MCF 10A (cell line): ENCODE results near the gene CRKL. TPM values are rescaled to one million over a fixed set of nuclear protein-coding genes. Genes with fewer than 3 reads are reported as not detected.

Experiments
- BruUV-seq: library from RNA; stranded (reverse); fragments of 400-500 nt; replicated peaks from 2 replicates; lab custom pipeline; 2021; lab: Mats Ljungman, UMichigan
- CTCF ChIA-PET: fragments of 300-600 bp; sonication (Branson Sonifier 250); formaldehyde crosslinking; extraction: SDS; loops from one replicate; lab custom pipeline; 2021; ENCODE audit warnings: antibody characterized with exemption, inconsistent platforms; lab: Yijun Ruan, JAX
- POLR2A ChIA-PET: fragments of 300-600, 350-650 bp; sonication (Branson Sonifier 250); formaldehyde crosslinking; extraction: SDS; loops from one replicate; lab custom pipeline; 2020; ENCODE audit warnings: antibody characterized with exemption, inconsistent platforms; lab: Yijun Ruan, JAX
- DNase-seq: peaks from one replicate; pipeline ENCODE4 v3.0.0-alpha.2; 2018; ENCODE audit not compliant: unreplicated experiment
- H3K27ac Mint-ChIP-seq: one replicate; pipeline ENCODE4 v1.8.0; 2022; ENCODE audit warnings: mild to moderate bottlenecking, low read depth, mixed read lengths; ENCODE audit not compliant: unreplicated experiment
- H3K27me3 Mint-ChIP-seq: one replicate; pipeline ENCODE4 v1.8.0; 2022; ENCODE audit warnings: mixed read lengths; ENCODE audit not compliant: insufficient read depth, unreplicated experiment
- H3K36me3 Mint-ChIP-seq: one replicate; pipeline ENCODE4 v1.8.0; 2022; ENCODE audit warnings: mild to moderate bottlenecking, moderate library complexity, mixed read lengths; ENCODE audit not compliant: insufficient read depth, unreplicated experiment
- H3K4me1 Mint-ChIP-seq: one replicate; pipeline ENCODE4 v1.8.0; 2022; ENCODE audit warnings: mixed read lengths; ENCODE audit not compliant: insufficient read depth, unreplicated experiment
- H3K4me3 Mint-ChIP-seq: one replicate; pipeline ENCODE4 v1.8.0; 2022; ENCODE audit warnings: mild to moderate bottlenecking, moderate library complexity, mixed read lengths; ENCODE audit not compliant: unreplicated experiment
- H3K9me3 Mint-ChIP-seq: one replicate; pipeline ENCODE4 v1.8.0; 2022; ENCODE audit warnings: mixed read lengths; ENCODE audit not compliant: unreplicated experiment
- intact Hi-C: fragments of 100-400 bp; cut with micrococcal nuclease; formaldehyde crosslinking; loops from 2 replicates; pipeline ENCODE4 v1.14.1; 2022
- total RNA-seq: library from RNA; stranded (reverse); gene quantifications from 2 replicates; pipeline ENCODE4 v1.2.3, GENCODE V29; 2022
- TF ChIP-seq, protein P1 (sequence below): fragments of 200-600 bp; IDR thresholded peaks from one replicate; pipeline ENCODE4 v1.8.0; 2022; ENCODE audit warnings: antibody characterized with exemption, mild to moderate bottlenecking; ENCODE audit not compliant: unreplicated experiment

The CRKL gene
- total RNA-seq, 1 experiment from 2014 or later, result 74.0 TPM

- TF ChIP-seq, protein P1, sequence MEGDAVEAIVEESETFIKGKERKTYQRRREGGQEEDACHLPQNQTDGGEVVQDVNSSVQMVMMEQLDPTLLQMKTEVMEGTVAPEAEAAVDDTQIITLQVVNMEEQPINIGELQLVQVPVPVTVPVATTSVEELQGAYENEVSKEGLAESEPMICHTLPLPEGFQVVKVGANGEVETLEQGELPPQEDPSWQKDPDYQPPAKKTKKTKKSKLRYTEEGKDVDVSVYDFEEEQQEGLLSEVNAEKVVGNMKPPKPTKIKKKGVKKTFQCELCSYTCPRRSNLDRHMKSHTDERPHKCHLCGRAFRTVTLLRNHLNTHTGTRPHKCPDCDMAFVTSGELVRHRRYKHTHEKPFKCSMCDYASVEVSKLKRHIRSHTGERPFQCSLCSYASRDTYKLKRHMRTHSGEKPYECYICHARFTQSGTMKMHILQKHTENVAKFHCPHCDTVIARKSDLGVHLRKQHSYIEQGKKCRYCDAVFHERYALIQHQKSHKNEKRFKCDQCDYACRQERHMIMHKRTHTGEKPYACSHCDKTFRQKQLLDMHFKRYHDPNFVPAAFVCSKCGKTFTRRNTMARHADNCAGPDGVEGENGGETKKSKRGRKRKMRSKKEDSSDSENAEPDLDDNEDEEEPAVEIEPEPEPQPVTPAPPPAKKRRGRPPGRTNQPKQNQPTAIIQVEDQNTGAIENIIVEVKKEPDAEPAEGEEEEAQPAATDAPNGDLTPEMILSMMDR, result no peak
- POLR2A ChIA-PET, result interaction anchor here (0.5 to 2.0 kb wide), 12 partner anchors 9 to 749 kb away, joined by 3 to 7 read pairs (median 3); partner anchors contain the start of genes LRRC74B, LZTR1 and P2RX6
- H3K4me3 Mint-ChIP-seq, result peak overlapping the region; percentile 87
- no peaks in the 10 kb centered on the region for H3K27me3 Mint-ChIP-seq
- CTCF ChIA-PET, result interaction anchor here (0.8 to 1.4 kb wide), 3 partner anchors 18 to 115 kb away, joined by 3 to 5 read pairs (median 3); partner anchors contain the start of gene LZTR1
- no peak for DNase-seq
- peaks cover 13% of the 10 kb centered on the region for H3K36me3 Mint-ChIP-seq
- peaks cover 10% of the 10 kb centered on the region for H3K4me1 Mint-ChIP-seq
- no peaks in the 10 kb centered on the region for H3K9me3 Mint-ChIP-seq
- no peak overlapping the region for H3K27ac Mint-ChIP-seq
- no TSS peak for BruUV-seq
- intact Hi-C loops, result loop anchor here (5.0 kb wide), 1 partner anchor 113 kb away; no protein-coding TSS in a partner anchor
These were observed 83.2 kb downstream of the CRKL start for GRCh38 chr22:21000207-21000986.

DNA sequence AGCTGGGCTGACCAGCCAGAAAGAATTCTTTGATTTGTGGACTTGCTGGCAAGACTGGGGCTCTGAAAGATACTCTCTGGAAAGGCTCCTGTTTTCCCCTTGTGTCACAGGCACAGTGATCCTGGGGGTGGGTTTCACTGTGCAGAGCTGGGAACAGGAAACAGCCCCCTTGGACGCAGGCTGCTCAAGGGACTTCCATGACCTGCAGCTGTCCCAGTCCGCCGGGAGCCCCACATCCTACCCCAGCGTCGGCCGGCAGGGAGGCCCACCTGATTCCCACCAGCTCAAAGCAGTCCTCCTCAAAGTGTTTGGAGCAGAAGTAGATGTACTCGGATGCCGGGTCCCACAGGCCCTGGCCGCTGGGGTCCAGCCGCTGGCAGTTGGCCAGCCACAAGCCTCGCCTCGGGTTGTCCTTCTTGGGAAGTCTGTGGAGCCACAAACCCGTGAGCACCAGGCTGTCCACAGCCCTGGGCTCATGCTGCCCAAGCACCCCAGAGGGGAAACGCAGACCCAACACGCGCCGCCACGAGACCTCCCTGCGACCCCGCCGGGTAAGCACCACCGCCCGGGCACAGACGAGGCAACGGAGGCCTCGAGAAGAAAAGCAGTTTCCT is 83.9 kb downstream of the CRKL start:
- no peaks in the 10 kb centered on the region for H3K27me3 Mint-ChIP-seq
- H3K4me3 Mint-ChIP-seq, result peak overlapping the region; percentile 87
- peaks cover 13% of the 10 kb centered on the region for H3K36me3 Mint-ChIP-seq
- no peaks in the 10 kb centered on the region for H3K9me3 Mint-ChIP-seq
- ChIA-PET CTCF (interaction anchor here (0.8 to 1.4 kb wide), 3 partner anchors 19 to 116 kb away, joined by 3 to 5 read pairs (median 3); partner anchors contain the start of gene LZTR1), POLR2A (interaction anchor here (0.5 to 2.5 kb wide), 10 partner anchors 10 to 646 kb away, joined by 3 to 18 read pairs (median 3); partner anchors contain the start of genes LRRC74B and LZTR1)
- H3K27ac Mint-ChIP-seq, result peak overlapping the region; percentile 98
- TF ChIP-seq, protein P1, result no peak
- no TSS peak for BruUV-seq
- H3K4me1 Mint-ChIP-seq, result peaks cover 10% of the 10 kb centered on the region
- intact Hi-C loops, result loop anchor here (5.0 kb wide), 1 partner anchor 114 kb away; no protein-coding TSS in a partner anchor
- DNase-seq, result no peak

DNA sequence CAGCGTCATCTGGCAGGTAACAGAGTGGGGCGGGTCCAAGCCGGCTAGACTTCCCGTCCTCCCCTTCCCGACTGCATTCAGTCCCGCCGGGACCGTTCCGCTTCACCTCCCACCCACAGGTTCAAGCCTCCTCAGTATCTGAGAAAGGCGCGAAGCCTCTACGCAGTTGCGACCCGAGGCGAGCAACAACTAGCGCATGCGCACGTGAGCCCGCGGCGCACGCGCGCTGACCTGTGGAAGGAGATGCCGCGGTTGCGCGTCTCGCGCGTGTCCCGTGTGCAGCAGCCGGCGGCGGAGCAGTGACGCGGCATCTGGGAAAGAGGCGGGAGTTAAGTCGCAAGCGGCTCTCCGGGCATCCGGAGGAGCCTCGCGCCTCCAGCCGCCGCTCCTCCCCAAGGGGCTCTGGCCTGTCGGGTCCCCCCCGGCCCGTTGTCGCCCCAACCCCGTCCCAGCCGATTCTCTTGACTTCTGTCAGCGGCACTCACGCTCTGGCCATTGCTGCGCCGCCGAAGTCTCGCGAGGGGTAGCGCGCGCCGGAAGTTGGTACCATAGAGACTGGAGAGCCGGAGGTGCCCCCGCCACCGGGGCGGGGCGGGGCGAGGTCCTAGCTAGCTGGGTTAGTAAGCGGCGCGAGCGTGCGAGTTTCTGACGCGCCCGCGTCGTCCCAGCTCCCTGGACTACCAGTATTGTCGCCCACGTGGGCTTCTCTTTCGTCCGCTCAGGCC is 84.6 kb downstream of the CRKL start, which contains the start of gene THAP7:
Gene THAP7, minus strand, starts transcription at position 518 of the 725 bp plus-strand sequence. Its CDS starts 207 bp downstream, at position 311.
- Mint-ChIP-seq H3K4me3 (peak within 1 kb of the TSS; percentile 87), H3K27me3 (no peaks in the 10 kb centered on the region), H3K9me3 (no peaks in the 10 kb centered on the region), H3K4me1 (peaks cover 10% of the 10 kb centered on the region), H3K36me3 (peaks cover 13% of the 10 kb centered on the region), H3K27ac (peak within 1 kb of the TSS; percentile 98)
- POLR2A ChIA-PET, result interaction anchor here (0.6 to 3.0 kb wide), 17 partner anchors 10 to 885 kb away, joined by 3 to 26 read pairs (median 6); partner anchors contain the start of genes CRKL, LRRC74B, LZTR1 and P2RX6
- CTCF ChIA-PET, result interaction anchor here (0.9 to 3.2 kb wide), 3 partner anchors 11 to 116 kb away, joined by 3 to 12 read pairs (median 3); no protein-coding TSS in a partner anchor
- TF ChIP-seq, protein P1, result no peak
- peak; percentile 94 for DNase-seq
- intact Hi-C loops, result loop anchor here (1.0 to 5.0 kb wide), 2 partner anchors 37 to 114 kb away; no protein-coding TSS in a partner anchor
- TSS peak; percentile 70 for BruUV-seq

Other genes with a start within 250 kb of the CRKL start
- not detected in 2 replicates for gene SERPIND1, start 143.3 kb upstream of the CRKL start, total RNA-seq
- 39.0 and 41.3 TPM in 2 replicates for gene PI4KA, start 58.6 kb upstream of the CRKL start, total RNA-seq
- 28.7 and 39.0 TPM in 2 replicates for gene SNAP29, start 58.4 kb upstream of the CRKL start, total RNA-seq
- gene AIFM3, start 49.8 kb downstream of the CRKL start, total RNA-seq, result 1.1 and 1.3 TPM in 2 replicates
- gene LZTR1, start 64.9 kb downstream of the CRKL start, total RNA-seq, result 49.2 and 57.3 TPM in 2 replicates
- gene THAP7, start 84.7 kb downstream of the CRKL start, total RNA-seq, result 20.6 and 24.9 TPM in 2 replicates
- 0.19 and 0.22 TPM in 2 replicates for gene P2RX6, start 97.8 kb downstream of the CRKL start, total RNA-seq
- gene SLC7A4, start 115.2 kb downstream of the CRKL start, total RNA-seq, result not detected in 2 replicates
- not detected in 2 replicates for gene LRRC74B, start 128.5 kb downstream of the CRKL start, total RNA-seq